SW 1271 (cell line): ENCODE data around the gene LRP10.
"Not testable (repeated sequence)": the region's sequence is repeated elsewhere in the genome, so short reads cannot be mapped to it uniquely, and the experiment has no call there.

Experiments used
- DNase-seq, 2 experiments: peaks; one replicate each; lab custom pipeline; 2025; lab: John Stamatoyannopoulos, UW

LRP10 gene

GRCh38 chr14:22843123-22843925 lies 28.2 kb upstream of the LRP10 start:
- no peak for DNase-seq

- no peak for DNase-seq
These were observed 27.1 kb upstream of the LRP10 start for GRCh38 chr14:22844221-22845102.

GRCh38 chr14:22845103-22845394 lies 26.5 kb upstream of the LRP10 start:
- no peak for DNase-seq

- no peak for DNase-seq
These were observed 25.5 kb upstream of the LRP10 start for GRCh38 chr14:22845821-22846625.

GRCh38 chr14:22846811-22847307 lies 24.7 kb upstream of the LRP10 start:
- no peak for DNase-seq

GRCh38 chr14:22847661-22848341 lies 23.7 kb upstream of the LRP10 start:
- no peak for DNase-seq

GRCh38 chr14:22848351-22849164 lies 23.0 kb upstream of the LRP10 start:
- no peak for DNase-seq

- no peak for DNase-seq
These were observed 22.2 kb upstream of the LRP10 start for GRCh38 chr14:22849212-22849819.

GRCh38 chr14:22850944-22851764 lies 20.4 kb upstream of the LRP10 start:
- DNase-seq: peak; percentile 64 to 71

- not testable (repeated sequence) for DNase-seq
These were observed 19.4 kb upstream of the LRP10 start for GRCh38 chr14:22852178-22852577.

- DNase-seq: no peak
These were observed 19.0 kb upstream of the LRP10 start for GRCh38 chr14:22852599-22852939.

- DNase-seq: peak; percentile 58 to 68
These were observed 18.4 kb upstream of the LRP10 start for GRCh38 chr14:22852940-22853767.

- DNase-seq: not testable (repeated sequence)
These were observed 17.2 kb upstream of the LRP10 start for GRCh38 chr14:22854296-22854695.

- no peak for DNase-seq
These were observed 16.4 kb upstream of the LRP10 start for GRCh38 chr14:22854963-22855724.

- no peak for DNase-seq
These were observed 15.1 kb upstream of the LRP10 start for GRCh38 chr14:22856428-22856827.

GRCh38 chr14:22860377-22860776 lies 11.2 kb upstream of the LRP10 start:
- DNase-seq: not testable (repeated sequence)

GRCh38 chr14:22861651-22862050 lies 9.9 kb upstream of the LRP10 start:
- DNase-seq: no peak

GRCh38 chr14:22864979-22865378 lies 6.6 kb upstream of the LRP10 start:
- no peak for DNase-seq
